ENCODE measurements around the gene UQCR11.

The UQCR11 gene

GRCh38 chr19:1634938-1635243 lies 29.6 kb upstream of the UQCR11 start:
- no peak for DNase-seq (ENCODE audit: low spot score)

GRCh38 chr19:1634242-1634937 lies 29.1 kb upstream of the UQCR11 start:
- DNase-seq (ENCODE audit: low spot score): no peak

GRCh38 chr19:1633269-1633826 lies 28.1 kb upstream of the UQCR11 start:
- DNase-seq (ENCODE audit: low spot score): no peak

- DNase-seq (ENCODE audit: low spot score): no peak
Measured at GRCh38 chr19:1632462-1633268, 27.4 kb upstream of the UQCR11 start.

GRCh38 chr19:1631557-1632100 lies 26.4 kb upstream of the UQCR11 start:
- DNase-seq (ENCODE audit: low spot score): no peak

- no peak for DNase-seq (ENCODE audit: low spot score)
Measured at GRCh38 chr19:1630811-1631210, 25.5 kb upstream of the UQCR11 start.

- no peak for DNase-seq (ENCODE audit: low spot score)
Measured at GRCh38 chr19:1630012-1630411, 24.8 kb upstream of the UQCR11 start.

- no peak for DNase-seq (ENCODE audit: low spot score)
Measured at GRCh38 chr19:1629256-1629808, 24.1 kb upstream of the UQCR11 start.

- no peak for DNase-seq (ENCODE audit: low spot score)
Measured at GRCh38 chr19:1627194-1627593, 21.9 kb upstream of the UQCR11 start.

GRCh38 chr19:1626417-1627010 lies 21.3 kb upstream of the UQCR11 start:
- DNase-seq (ENCODE audit: low spot score): no peak

GRCh38 chr19:1624458-1624857 lies 19.2 kb upstream of the UQCR11 start:
- DNase-seq (ENCODE audit: low spot score): peak; percentile 29

GRCh38 chr19:1622541-1622940 lies 17.3 kb upstream of the UQCR11 start:
- no peak for DNase-seq (ENCODE audit: low spot score)

GRCh38 chr19:1622007-1622406 lies 16.7 kb upstream of the UQCR11 start:
- DNase-seq (ENCODE audit: low spot score): no peak

- DNase-seq (ENCODE audit: low spot score): no peak
Measured at GRCh38 chr19:1621574-1621973, 16.3 kb upstream of the UQCR11 start.

- no peak for DNase-seq (ENCODE audit: low spot score)
Measured at GRCh38 chr19:1621021-1621420, 15.8 kb upstream of the UQCR11 start.

GRCh38 chr19:1620502-1620901 lies 15.2 kb upstream of the UQCR11 start:
- no peak for DNase-seq (ENCODE audit: low spot score)

GRCh38 chr19:1619703-1620102 lies 14.4 kb upstream of the UQCR11 start:
- DNase-seq (ENCODE audit: low spot score): no peak

GRCh38 chr19:1619094-1619439 lies 13.8 kb upstream of the UQCR11 start:
- DNase-seq (ENCODE audit: low spot score): no peak

- no peak for DNase-seq (ENCODE audit: low spot score)
Measured at GRCh38 chr19:1618157-1619093, 13.2 kb upstream of the UQCR11 start.

- DNase-seq (ENCODE audit: low spot score): no peak
Measured at GRCh38 chr19:1616875-1617274, 11.6 kb upstream of the UQCR11 start.

- DNase-seq (ENCODE audit: low spot score): no peak
Measured at GRCh38 chr19:1616396-1616795, 11.1 kb upstream of the UQCR11 start.

Measured in globus pallidus (tissue), 1 donor.